A673 (cell line): ENCODE measurements around the gene EPHB4. TPM values are rescaled to one million over a fixed set of nuclear protein-coding genes. Genes with fewer than 3 reads are reported as not detected.
A peak's percentile ranks its signal among the peaks of the same experiment; 100 is the strongest.

ENCODE experiments used
- BruUV-seq: library from RNA; stranded (reverse); fragments of 400-500 nt; replicated peaks from 2 replicates; lab custom pipeline; 2021; lab: Mats Ljungman, UMichigan
- CTCF ChIA-PET: fragments of 300-600 bp; sonication (Branson Sonifier 250); formaldehyde crosslinking; loops from one replicate; lab custom pipeline; 2022; ENCODE audit warnings: antibody characterized with exemption; lab: Charles Lee
- POLR2A ChIA-PET: fragments of 300-600 bp; sonication (Branson Sonifier 250); formaldehyde crosslinking; loops from one replicate; lab custom pipeline; 2022; ENCODE audit warnings: antibody characterized with exemption; ENCODE audit not compliant: low non-redundant PET; lab: Charles Lee
- DNase-seq: peaks from one replicate; pipeline ENCODE4 v3.0.0-alpha.2; 2015; ENCODE audit warnings: low spot score
- H3K27ac ChIP-seq: fragments of 200-600 bp; sonication (generic); 2 replicates; pipeline ENCODE4 v1.5.1; 2016; ENCODE audit warnings: mixed run types, low read depth, mild to moderate bottlenecking, mixed read lengths, antibody characterized with exemption, low read length; ENCODE audit not compliant: poor library complexity, severe bottlenecking
- H3K27me3 ChIP-seq: fragments of 200-600 bp; sonication (generic); replicated peaks from 2 replicates; pipeline ENCODE4 v1.6.1; 2017; ENCODE audit warnings: mixed run types, low read depth, mild to moderate bottlenecking, mixed read lengths, antibody characterized with exemption, low read length; ENCODE audit not compliant: insufficient read depth, poor library complexity
- H3K36me3 ChIP-seq: fragments of 200-600 bp; sonication (generic); 2 replicates; pipeline ENCODE4 v1.6.1; 2016; ENCODE audit warnings: mixed run types, mild to moderate bottlenecking, mixed read lengths, antibody characterized with exemption, low read length; ENCODE audit not compliant: insufficient read depth, poor library complexity, severe bottlenecking
- H3K4me1 ChIP-seq: fragments of 200-600 bp; sonication (generic); 2 replicates; pipeline ENCODE4 v1.6.1; 2017; ENCODE audit warnings: mixed run types, mild to moderate bottlenecking, mixed read lengths, antibody characterized with exemption, low read length; ENCODE audit not compliant: insufficient read depth, poor library complexity, severe bottlenecking
- H3K4me3 ChIP-seq: fragments of 200-600 bp; sonication (generic); 2 replicates; pipeline ENCODE4 v1.5.1; 2016; ENCODE audit warnings: low read depth, mixed run types, mild to moderate bottlenecking, mixed read lengths, low read length; ENCODE audit not compliant: poor library complexity, severe bottlenecking
- H3K9me3 ChIP-seq: fragments of 200-600 bp; sonication (generic); 2 replicates; pipeline ENCODE4 v1.6.1; 2016; ENCODE audit warnings: mixed run types, low read depth, mild to moderate bottlenecking, mixed read lengths, antibody characterized with exemption, low read length; ENCODE audit not compliant: poor library complexity, severe bottlenecking
- EZH2 ChIP-seq: fragments of 200-600 bp; sonication (generic); IDR thresholded peaks from 2 replicates; pipeline ENCODE4 v1.6.1; 2017; ENCODE audit warnings: borderline replicate concordance, low read depth, mild to moderate bottlenecking, mixed read lengths, antibody characterized with exemption, low read length; ENCODE audit not compliant: poor library complexity, severe bottlenecking
- intact Hi-C: fragments of 100-400 bp; cut with micrococcal nuclease; formaldehyde crosslinking; loops from one replicate; pipeline ENCODE4 v1.10.0; 2022; ENCODE audit not compliant: unreplicated experiment
- total RNA-seq: library from RNA; stranded (reverse); gene quantifications from 2 replicates; pipeline ENCODE4 v1.2.3, GENCODE V29; 2021
- TF ChIP-seq, protein P1 (sequence below): fragments of 300-800, 200-600 bp; sonication (generic); conservative IDR thresholded peaks from 2 replicates; pipeline ENCODE4 v1.5.1; 2017; ENCODE audit warnings: low read depth, mild to moderate bottlenecking, antibody characterized with exemption, low read length, moderate library complexity, mixed read lengths

The EPHB4 gene
- total RNA-seq, 1 experiment from 2014 or later: 90.4 TPM

DNA sequence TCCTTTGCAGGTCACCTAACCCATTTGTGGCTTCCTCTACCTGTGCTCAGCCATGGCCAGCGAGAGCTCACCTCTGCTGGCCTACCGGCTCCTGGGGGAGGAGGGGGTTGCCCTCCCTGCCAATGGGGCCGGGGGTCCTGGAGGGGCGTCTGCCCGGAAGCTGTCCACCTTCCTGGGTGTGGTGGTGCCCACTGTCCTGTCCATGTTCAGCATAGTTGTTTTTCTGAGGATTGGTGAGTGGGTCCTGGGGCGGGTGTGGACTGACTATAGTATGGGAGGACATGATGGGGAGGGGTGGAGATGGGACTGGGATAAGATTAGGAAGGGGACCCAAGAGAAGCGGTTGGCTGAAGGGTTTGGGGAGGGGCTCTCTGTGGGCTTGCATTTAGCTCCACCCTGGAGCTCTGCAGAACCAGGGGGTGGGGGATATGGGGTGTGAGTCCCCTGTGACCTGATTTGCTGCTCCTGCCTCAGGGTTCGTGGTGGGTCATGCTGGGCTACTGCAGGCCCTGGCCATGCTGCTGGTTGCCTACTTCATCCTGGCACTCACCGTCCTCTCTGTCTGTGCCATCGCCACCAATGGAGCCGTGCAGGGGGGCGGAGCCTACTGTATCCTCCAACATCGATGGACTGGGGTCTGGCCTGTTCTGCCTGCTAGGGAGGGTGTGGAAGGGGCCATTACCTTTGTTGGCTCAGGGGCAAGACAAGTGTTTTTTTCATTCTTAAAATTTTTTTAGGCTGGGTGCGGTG is 27.0 kb upstream of the EPHB4 start:
- Histone ChIP-seq H3K27ac (no peak overlapping the region), H3K4me3 (no peak overlapping the region), H3K9me3 (no peaks in the 10 kb centered on the region), H3K36me3 (no peaks in the 10 kb centered on the region), H3K27me3 (no peaks in the 10 kb centered on the region), H3K4me1 (peaks cover 9% of the 10 kb centered on the region)
- TF ChIP-seq EZH2: no peak
- TF ChIP-seq, protein P1, sequence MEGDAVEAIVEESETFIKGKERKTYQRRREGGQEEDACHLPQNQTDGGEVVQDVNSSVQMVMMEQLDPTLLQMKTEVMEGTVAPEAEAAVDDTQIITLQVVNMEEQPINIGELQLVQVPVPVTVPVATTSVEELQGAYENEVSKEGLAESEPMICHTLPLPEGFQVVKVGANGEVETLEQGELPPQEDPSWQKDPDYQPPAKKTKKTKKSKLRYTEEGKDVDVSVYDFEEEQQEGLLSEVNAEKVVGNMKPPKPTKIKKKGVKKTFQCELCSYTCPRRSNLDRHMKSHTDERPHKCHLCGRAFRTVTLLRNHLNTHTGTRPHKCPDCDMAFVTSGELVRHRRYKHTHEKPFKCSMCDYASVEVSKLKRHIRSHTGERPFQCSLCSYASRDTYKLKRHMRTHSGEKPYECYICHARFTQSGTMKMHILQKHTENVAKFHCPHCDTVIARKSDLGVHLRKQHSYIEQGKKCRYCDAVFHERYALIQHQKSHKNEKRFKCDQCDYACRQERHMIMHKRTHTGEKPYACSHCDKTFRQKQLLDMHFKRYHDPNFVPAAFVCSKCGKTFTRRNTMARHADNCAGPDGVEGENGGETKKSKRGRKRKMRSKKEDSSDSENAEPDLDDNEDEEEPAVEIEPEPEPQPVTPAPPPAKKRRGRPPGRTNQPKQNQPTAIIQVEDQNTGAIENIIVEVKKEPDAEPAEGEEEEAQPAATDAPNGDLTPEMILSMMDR: no peak
- BruUV-seq: no TSS peak
- CTCF ChIA-PET: no interaction called here
- intact Hi-C loops: no loop called here
- POLR2A ChIA-PET: no interaction called here
- no peak for DNase-seq

DNA sequence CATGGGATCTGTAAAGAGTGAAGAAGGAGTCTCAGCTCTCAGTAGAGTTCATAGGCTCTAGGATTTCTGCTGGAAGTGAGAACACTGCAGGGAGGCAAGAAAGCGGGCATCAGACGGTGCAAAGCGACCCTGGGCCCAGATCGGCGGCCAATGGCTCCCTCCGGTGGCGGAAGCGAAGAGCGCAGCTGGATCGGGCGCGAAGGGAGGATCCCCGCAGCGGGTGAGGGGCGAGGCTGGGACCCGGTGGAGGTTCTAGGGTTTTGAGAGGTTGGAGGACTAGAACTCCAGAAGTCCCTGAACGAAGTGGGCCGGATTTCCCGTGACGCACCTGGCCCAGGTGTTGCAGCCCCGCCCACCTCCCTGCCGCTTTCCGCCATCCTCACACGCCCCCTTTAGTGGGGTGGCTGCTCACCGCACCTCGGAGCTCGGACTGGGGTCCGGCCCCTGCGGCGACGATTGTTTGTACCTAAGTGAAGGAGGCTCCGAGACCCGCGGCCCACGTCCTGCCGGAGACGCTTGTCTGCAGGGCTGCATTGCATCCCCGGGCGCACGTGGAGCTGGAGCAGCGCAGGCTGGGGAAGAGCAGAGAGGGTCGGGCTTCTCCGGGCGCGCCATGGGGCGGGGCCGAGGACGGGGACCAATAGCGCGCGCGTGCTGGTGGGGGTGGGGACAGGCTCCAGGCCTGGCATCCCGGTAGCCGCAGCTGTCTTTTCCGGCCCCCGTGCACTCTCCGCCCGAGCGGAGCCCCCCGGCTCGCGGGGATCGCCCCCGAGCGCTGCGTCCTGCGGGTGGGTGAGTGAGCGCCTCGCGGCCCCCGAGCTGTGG is 24.9 kb upstream of the EPHB4 start, which contains the start of gene SLC12A9:
Gene SLC12A9 (plus strand): TSS at position 666 of the 825 bp plus-strand sequence. CDS start 1,485 bp downstream, outside the sequence.
- H3K9me3 ChIP-seq: no peaks in the 10 kb centered on the region
- peak within 1 kb of the TSS; percentile 76 for H3K4me3 ChIP-seq
- peak; percentile 97 for DNase-seq
- H3K27me3 ChIP-seq: no peaks in the 10 kb centered on the region
- H3K36me3 ChIP-seq: no peaks in the 10 kb centered on the region
- ChIA-PET POLR2A (interaction anchor here (0.6 to 1.1 kb wide), 4 partner anchors 20 to 266 kb away, joined by 3 to 7 read pairs (median 4); partner anchors contain the start of genes EPHB4, FBXO24 and SRRT), CTCF (interaction anchor here (0.6 to 2.8 kb wide), 7 partner anchors 16 to 161 kb away, joined by 3 to 50 read pairs (median 8); partner anchors contain the start of genes EPHB4, POP7 and SRRT)
- H3K4me1 ChIP-seq: peaks cover 9% of the 10 kb centered on the region
- no peak for TF ChIP-seq EZH2
- TF ChIP-seq, protein P1: peak; percentile 95
- H3K27ac ChIP-seq: peak within 1 kb of the TSS; percentile 24
- intact Hi-C loops: loop anchor here (1.0 kb wide), 2 partner anchors 53 to 147 kb away; no protein-coding TSS in a partner anchor
- TSS peak; percentile 82 for BruUV-seq

DNA sequence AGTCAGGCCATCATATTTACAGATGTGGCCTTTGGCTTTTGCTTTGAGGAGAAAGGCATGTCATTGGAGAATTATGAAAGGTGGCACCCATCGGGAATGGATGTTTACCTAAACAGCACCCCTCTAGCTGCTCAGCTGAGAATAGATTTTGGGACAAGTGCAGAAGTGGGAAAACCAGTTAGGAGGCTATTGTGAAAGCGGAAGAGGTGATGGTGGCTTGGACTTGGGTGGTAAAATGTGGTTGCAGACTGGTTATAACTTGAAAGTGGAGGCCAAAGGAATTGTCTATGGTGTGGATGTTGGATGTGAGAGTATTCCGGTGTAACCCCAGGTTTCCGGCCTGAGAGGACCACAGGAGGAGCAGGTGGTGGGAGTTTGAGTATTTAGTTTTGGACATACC is 20.0 kb upstream of the EPHB4 start:
- no TSS peak for BruUV-seq

More for the DNA sequence above, 20.0 kb upstream of the EPHB4 start:
- no peak for DNase-seq
- no peaks in the 10 kb centered on the region for H3K36me3 ChIP-seq
- ChIA-PET CTCF (no interaction called here), POLR2A (no interaction called here)
- intact Hi-C loops: no loop called here
- H3K27ac ChIP-seq: no peak overlapping the region
- no peaks in the 10 kb centered on the region for H3K27me3 ChIP-seq
- no peaks in the 10 kb centered on the region for H3K9me3 ChIP-seq
- no peak overlapping the region for H3K4me3 ChIP-seq
- no peak for TF ChIP-seq EZH2
- TF ChIP-seq, protein P1: no peak
- H3K4me1 ChIP-seq: peaks cover 9% of the 10 kb centered on the region
